HepG2 (cell line): Measurements from ENCODE around the gene PKDREJ.

Experiments used
- CENPT ChIP-seq: sonication (generic); formaldehyde crosslinking; IDR thresholded peaks from 2 replicates; pipeline ENCODE4 v1.8.0; 2022; ENCODE audit warnings: low read depth, mild to moderate bottlenecking, moderate library complexity, missing genetic modification reagents
- GTF2F1 ChIP-seq: fragments of 150-350 bp; IDR thresholded peaks from 2 replicates; pipeline ENCODE4 v1.6.1; 2014; ENCODE audit warnings: low read length
- LRRFIP1 ChIP-seq: sonication (generic); formaldehyde crosslinking; conservative IDR thresholded peaks from 2 replicates; pipeline ENCODE4 v1.4.0; 2020; ENCODE audit warnings: missing genetic modification reagents
- PHF21A ChIP-seq: sonication (generic); formaldehyde crosslinking; IDR thresholded peaks from 2 replicates; pipeline ENCODE4 v1.5.0; 2020; ENCODE audit warnings: mild to moderate bottlenecking, missing genetic modification reagents
- SP1 ChIP-seq, 2 experiments: fragments of 450-650 bp in 1 of 2; sonication (generic) in 1 of 2; formaldehyde crosslinking in 1 of 2; IDR thresholded peaks; 2 replicates each; pipeline versions ENCODE4 v1.4.0 to v1.6.1; 2016 to 2020; ENCODE audit warnings: missing genetic modification reagents in 1 of 2
- TCF7L2 ChIP-seq: IDR thresholded peaks from 2 replicates; pipeline ENCODE4 v1.6.1; 2011; ENCODE audit warnings: mild to moderate bottlenecking, low read depth, low read length, moderate library complexity

GRCh38 chr22:46295277-46295971 is 32.3 kb upstream of the PKDREJ start:
- TF ChIP-seq GTF2F1 (no peak), CENPT (CRISPR knock-in tag) (no peak), TCF7L2 (no peak), PHF21A (no peak), LRRFIP1 (CRISPR knock-in tag) (no peak), SP1 (IDR thresholded peaks at IDR 0.05) (no peak), SP1 (CRISPR knock-in tag; IDR thresholded peaks at IDR 0.05) (no peak)
